NB4 (cell line): Measurements from ENCODE around the gene IQSEC3.
A peak's percentile ranks its signal among the peaks of the same experiment; 100 is the strongest.

ENCODE experiments used
- MYC ChIP-seq: IDR thresholded peaks from 2 replicates; pipeline ENCODE4 v1.6.1; 2011; ENCODE audit warnings: low read depth, low read length
- POLR2A ChIP-seq: IDR thresholded peaks from 2 replicates; pipeline ENCODE4 v1.6.1; 2011; ENCODE audit warnings: mild to moderate bottlenecking; ENCODE audit not compliant: insufficient read length; ENCODE audit errors: extremely low read depth
- TF ChIP-seq, protein P1 (sequence below): IDR thresholded peaks from one replicate; pipeline ENCODE4 v1.5.1; 2012; ENCODE audit warnings: low read depth, low read length
- TF ChIP-seq, protein P2 (sequence below): IDR thresholded peaks from 2 replicates; pipeline ENCODE4 v1.6.1; 2011; ENCODE audit warnings: low read depth, low read length

GRCh38 chr12:152440-152839, 85.9 kb downstream of the IQSEC3 start:
- TF ChIP-seq, protein P1, sequence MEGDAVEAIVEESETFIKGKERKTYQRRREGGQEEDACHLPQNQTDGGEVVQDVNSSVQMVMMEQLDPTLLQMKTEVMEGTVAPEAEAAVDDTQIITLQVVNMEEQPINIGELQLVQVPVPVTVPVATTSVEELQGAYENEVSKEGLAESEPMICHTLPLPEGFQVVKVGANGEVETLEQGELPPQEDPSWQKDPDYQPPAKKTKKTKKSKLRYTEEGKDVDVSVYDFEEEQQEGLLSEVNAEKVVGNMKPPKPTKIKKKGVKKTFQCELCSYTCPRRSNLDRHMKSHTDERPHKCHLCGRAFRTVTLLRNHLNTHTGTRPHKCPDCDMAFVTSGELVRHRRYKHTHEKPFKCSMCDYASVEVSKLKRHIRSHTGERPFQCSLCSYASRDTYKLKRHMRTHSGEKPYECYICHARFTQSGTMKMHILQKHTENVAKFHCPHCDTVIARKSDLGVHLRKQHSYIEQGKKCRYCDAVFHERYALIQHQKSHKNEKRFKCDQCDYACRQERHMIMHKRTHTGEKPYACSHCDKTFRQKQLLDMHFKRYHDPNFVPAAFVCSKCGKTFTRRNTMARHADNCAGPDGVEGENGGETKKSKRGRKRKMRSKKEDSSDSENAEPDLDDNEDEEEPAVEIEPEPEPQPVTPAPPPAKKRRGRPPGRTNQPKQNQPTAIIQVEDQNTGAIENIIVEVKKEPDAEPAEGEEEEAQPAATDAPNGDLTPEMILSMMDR: no peak
- TF ChIP-seq POLR2A (no peak), MYC (no peak)
- TF ChIP-seq, protein P2, sequence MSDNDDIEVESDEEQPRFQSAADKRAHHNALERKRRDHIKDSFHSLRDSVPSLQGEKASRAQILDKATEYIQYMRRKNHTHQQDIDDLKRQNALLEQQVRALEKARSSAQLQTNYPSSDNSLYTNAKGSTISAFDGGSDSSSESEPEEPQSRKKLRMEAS: 0 out of 2 replicates have a peak, but pooled peaks have one; percentile 9
